ENCODE measurements around the gene PSAPL1. TPM values are rescaled to one million over a fixed set of nuclear protein-coding genes. Genes with fewer than 3 reads are reported as not detected.

The PSAPL1 gene
- total RNA-seq, 1 donor from 2014 or later, result 1.3 TPM

- Mint-ChIP-seq H3K4me1 (ENCODE audit: unreplicated experiment) (peaks cover 20% of the 10 kb centered on the region), H3K27me3 (no peaks in the 10 kb centered on the region), H3K36me3 (no peaks in the 10 kb centered on the region), H3K4me3 (no peak overlapping the region), H3K9me3 (no peaks in the 10 kb centered on the region), H3K27ac (no peak overlapping the region)
- DNase-seq (ENCODE audit: extremely low spot score, unreplicated experiment), result peak; percentile 67
- no peak for TF ChIP-seq CTCF (conservative IDR thresholded peaks at IDR 0.05)
Observed at GRCh38 chr4:7424553-7425111, 10.1 kb downstream of the PSAPL1 start.

- no peaks in the 10 kb centered on the region for H3K36me3 Mint-ChIP-seq
- no peaks in the 10 kb centered on the region for H3K27me3 Mint-ChIP-seq
- H3K9me3 Mint-ChIP-seq, result no peaks in the 10 kb centered on the region
- H3K27ac Mint-ChIP-seq, result no peak overlapping the region
- DNase-seq (ENCODE audit: extremely low spot score, unreplicated experiment), result peak; percentile 62
- no peak for TF ChIP-seq CTCF (conservative IDR thresholded peaks at IDR 0.05)
- peaks cover 15% of the 10 kb centered on the region for H3K4me1 Mint-ChIP-seq (ENCODE audit: unreplicated experiment)
- no peak overlapping the region for H3K4me3 Mint-ChIP-seq
Observed at GRCh38 chr4:7423801-7424552, 10.8 kb downstream of the PSAPL1 start.

- H3K27ac Mint-ChIP-seq, result no peak overlapping the region
- H3K4me3 Mint-ChIP-seq, result no peak overlapping the region
- no peaks in the 10 kb centered on the region for H3K27me3 Mint-ChIP-seq
- DNase-seq (ENCODE audit: extremely low spot score, unreplicated experiment), result no peak
- no peaks in the 10 kb centered on the region for H3K36me3 Mint-ChIP-seq
- H3K4me1 Mint-ChIP-seq (ENCODE audit: unreplicated experiment), result peaks cover 9% of the 10 kb centered on the region
- no peak for TF ChIP-seq CTCF (conservative IDR thresholded peaks at IDR 0.05)
- no peaks in the 10 kb centered on the region for H3K9me3 Mint-ChIP-seq
Observed at GRCh38 chr4:7423391-7423790, 11.3 kb downstream of the PSAPL1 start.

- no peak for DNase-seq (ENCODE audit: extremely low spot score, unreplicated experiment)
- Mint-ChIP-seq H3K9me3 (no peaks in the 10 kb centered on the region), H3K27me3 (no peaks in the 10 kb centered on the region), H3K4me3 (no peak overlapping the region), H3K36me3 (no peaks in the 10 kb centered on the region), H3K27ac (no peak overlapping the region), H3K4me1 (ENCODE audit: unreplicated experiment) (peaks cover 5% of the 10 kb centered on the region)
- TF ChIP-seq CTCF (conservative IDR thresholded peaks at IDR 0.05), result no peak
Observed at GRCh38 chr4:7422898-7423180, 11.9 kb downstream of the PSAPL1 start.

- H3K27me3 Mint-ChIP-seq, result no peaks in the 10 kb centered on the region
- peak; percentile 58 for DNase-seq (ENCODE audit: extremely low spot score, unreplicated experiment)
- H3K4me1 Mint-ChIP-seq (ENCODE audit: unreplicated experiment), result peaks cover 2% of the 10 kb centered on the region
- TF ChIP-seq CTCF (conservative IDR thresholded peaks at IDR 0.05), result no peak
- H3K4me3 Mint-ChIP-seq, result no peak overlapping the region
- no peak overlapping the region for H3K27ac Mint-ChIP-seq
- H3K36me3 Mint-ChIP-seq, result no peaks in the 10 kb centered on the region
- H3K9me3 Mint-ChIP-seq, result no peaks in the 10 kb centered on the region
Observed at GRCh38 chr4:7422151-7422897, 12.4 kb downstream of the PSAPL1 start.

Measured in type B pancreatic cell (in vitro differentiated cells).